A673 (cell line): Measurements from ENCODE around the gene SRXN1. TPM values are rescaled to one million over a fixed set of nuclear protein-coding genes. Genes with fewer than 3 reads are reported as not detected.

Experiments
- BruUV-seq: library from RNA; stranded (reverse); fragments of 400-500 nt; replicated peaks from 2 replicates; lab custom pipeline; 2021; lab: Mats Ljungman, UMichigan
- CTCF ChIA-PET: fragments of 300-600 bp; sonication (Branson Sonifier 250); formaldehyde crosslinking; loops from one replicate; lab custom pipeline; 2022; ENCODE audit warnings: antibody characterized with exemption; lab: Charles Lee
- POLR2A ChIA-PET: fragments of 300-600 bp; sonication (Branson Sonifier 250); formaldehyde crosslinking; loops from one replicate; lab custom pipeline; 2022; ENCODE audit warnings: antibody characterized with exemption; ENCODE audit not compliant: low non-redundant PET; lab: Charles Lee
- DNase-seq: peaks from one replicate; pipeline ENCODE4 v3.0.0-alpha.2; 2015; ENCODE audit warnings: low spot score
- H3K27ac ChIP-seq: fragments of 200-600 bp; sonication (generic); 2 replicates; pipeline ENCODE4 v1.5.1; 2016; ENCODE audit warnings: mixed run types, low read depth, mild to moderate bottlenecking, mixed read lengths, antibody characterized with exemption, low read length; ENCODE audit not compliant: poor library complexity, severe bottlenecking
- H3K27me3 ChIP-seq: fragments of 200-600 bp; sonication (generic); replicated peaks from 2 replicates; pipeline ENCODE4 v1.6.1; 2017; ENCODE audit warnings: mixed run types, low read depth, mild to moderate bottlenecking, mixed read lengths, antibody characterized with exemption, low read length; ENCODE audit not compliant: insufficient read depth, poor library complexity
- H3K36me3 ChIP-seq: fragments of 200-600 bp; sonication (generic); 2 replicates; pipeline ENCODE4 v1.6.1; 2016; ENCODE audit warnings: mixed run types, mild to moderate bottlenecking, mixed read lengths, antibody characterized with exemption, low read length; ENCODE audit not compliant: insufficient read depth, poor library complexity, severe bottlenecking
- H3K4me1 ChIP-seq: fragments of 200-600 bp; sonication (generic); 2 replicates; pipeline ENCODE4 v1.6.1; 2017; ENCODE audit warnings: mixed run types, mild to moderate bottlenecking, mixed read lengths, antibody characterized with exemption, low read length; ENCODE audit not compliant: insufficient read depth, poor library complexity, severe bottlenecking
- H3K4me3 ChIP-seq: fragments of 200-600 bp; sonication (generic); 2 replicates; pipeline ENCODE4 v1.5.1; 2016; ENCODE audit warnings: low read depth, mixed run types, mild to moderate bottlenecking, mixed read lengths, low read length; ENCODE audit not compliant: poor library complexity, severe bottlenecking
- H3K9me3 ChIP-seq: fragments of 200-600 bp; sonication (generic); 2 replicates; pipeline ENCODE4 v1.6.1; 2016; ENCODE audit warnings: mixed run types, low read depth, mild to moderate bottlenecking, mixed read lengths, antibody characterized with exemption, low read length; ENCODE audit not compliant: poor library complexity, severe bottlenecking
- EZH2 ChIP-seq: fragments of 200-600 bp; sonication (generic); IDR thresholded peaks from 2 replicates; pipeline ENCODE4 v1.6.1; 2017; ENCODE audit warnings: borderline replicate concordance, low read depth, mild to moderate bottlenecking, mixed read lengths, antibody characterized with exemption, low read length; ENCODE audit not compliant: poor library complexity, severe bottlenecking
- intact Hi-C: fragments of 100-400 bp; cut with micrococcal nuclease; formaldehyde crosslinking; loops from one replicate; pipeline ENCODE4 v1.10.0; 2022; ENCODE audit not compliant: unreplicated experiment
- total RNA-seq: library from RNA; stranded (reverse); gene quantifications from 2 replicates; pipeline ENCODE4 v1.2.3, GENCODE V29; 2021
- TF ChIP-seq, protein P1 (sequence below): fragments of 300-800, 200-600 bp; sonication (generic); conservative IDR thresholded peaks from 2 replicates; pipeline ENCODE4 v1.5.1; 2017; ENCODE audit warnings: low read depth, mild to moderate bottlenecking, antibody characterized with exemption, low read length, moderate library complexity, mixed read lengths

The SRXN1 gene
- total RNA-seq, 1 experiment from 2014 or later = 11.5 TPM

DNA sequence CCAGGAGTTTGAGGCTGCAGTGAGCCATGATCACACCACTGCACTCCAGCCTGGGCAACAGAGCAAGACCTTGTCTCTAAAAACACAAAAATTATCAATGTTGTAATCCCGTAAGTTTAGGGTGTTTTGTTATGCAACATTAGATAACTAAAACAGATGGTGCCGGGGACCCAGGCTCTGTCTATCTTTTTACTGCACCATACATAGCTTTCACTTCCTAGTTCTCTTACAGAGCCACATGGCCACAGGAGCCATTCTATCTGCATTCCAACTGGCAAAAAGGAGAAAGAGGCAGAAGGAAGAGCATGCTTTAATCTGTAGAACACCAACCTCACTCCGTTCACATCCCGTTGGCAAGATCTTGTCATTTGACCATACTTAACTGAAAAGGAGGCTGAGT is 37.5 kb downstream of the SRXN1 start:
- POLR2A ChIA-PET = no interaction called here
- CTCF ChIA-PET = no interaction called here
- DNase-seq = no peak
- H3K4me3 ChIP-seq = no peak overlapping the region
- H3K9me3 ChIP-seq = no peaks in the 10 kb centered on the region
- H3K27me3 ChIP-seq = peaks cover 58% of the 10 kb centered on the region
- peaks cover 6% of the 10 kb centered on the region for H3K4me1 ChIP-seq
- TF ChIP-seq, protein P1, sequence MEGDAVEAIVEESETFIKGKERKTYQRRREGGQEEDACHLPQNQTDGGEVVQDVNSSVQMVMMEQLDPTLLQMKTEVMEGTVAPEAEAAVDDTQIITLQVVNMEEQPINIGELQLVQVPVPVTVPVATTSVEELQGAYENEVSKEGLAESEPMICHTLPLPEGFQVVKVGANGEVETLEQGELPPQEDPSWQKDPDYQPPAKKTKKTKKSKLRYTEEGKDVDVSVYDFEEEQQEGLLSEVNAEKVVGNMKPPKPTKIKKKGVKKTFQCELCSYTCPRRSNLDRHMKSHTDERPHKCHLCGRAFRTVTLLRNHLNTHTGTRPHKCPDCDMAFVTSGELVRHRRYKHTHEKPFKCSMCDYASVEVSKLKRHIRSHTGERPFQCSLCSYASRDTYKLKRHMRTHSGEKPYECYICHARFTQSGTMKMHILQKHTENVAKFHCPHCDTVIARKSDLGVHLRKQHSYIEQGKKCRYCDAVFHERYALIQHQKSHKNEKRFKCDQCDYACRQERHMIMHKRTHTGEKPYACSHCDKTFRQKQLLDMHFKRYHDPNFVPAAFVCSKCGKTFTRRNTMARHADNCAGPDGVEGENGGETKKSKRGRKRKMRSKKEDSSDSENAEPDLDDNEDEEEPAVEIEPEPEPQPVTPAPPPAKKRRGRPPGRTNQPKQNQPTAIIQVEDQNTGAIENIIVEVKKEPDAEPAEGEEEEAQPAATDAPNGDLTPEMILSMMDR = no peak
- TF ChIP-seq EZH2 = no peak
- no peaks in the 10 kb centered on the region for H3K36me3 ChIP-seq
- intact Hi-C loops = no loop called here
- BruUV-seq = no TSS peak
- no peak overlapping the region for H3K27ac ChIP-seq

DNA sequence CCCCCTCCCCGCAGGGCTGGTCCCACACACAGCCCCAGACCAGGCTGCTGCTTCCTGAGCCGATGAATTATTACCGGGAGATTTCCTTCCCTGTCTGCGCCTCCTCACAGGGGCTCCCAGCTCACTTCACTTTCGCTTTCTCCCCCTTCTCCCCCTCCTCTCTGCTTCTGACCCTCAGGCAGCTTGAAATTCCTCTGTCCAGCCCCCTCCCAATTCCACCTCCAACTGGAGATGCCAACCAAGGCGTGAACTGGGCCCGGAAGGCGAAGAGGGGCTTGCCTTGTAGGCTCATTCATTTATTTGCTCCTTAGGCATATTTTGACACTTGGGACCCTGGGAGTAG is 41.2 kb downstream of the SRXN1 start:
- intact Hi-C loops = no loop called here
- DNase-seq = no peak
- CTCF ChIA-PET = no interaction called here
- no peaks in the 10 kb centered on the region for H3K9me3 ChIP-seq
- H3K36me3 ChIP-seq = no peaks in the 10 kb centered on the region
- TF ChIP-seq, protein P1 = no peak
- TF ChIP-seq EZH2 = no peak
- H3K4me1 ChIP-seq = peaks cover 6% of the 10 kb centered on the region
- POLR2A ChIA-PET = no interaction called here
- BruUV-seq = no TSS peak
- H3K27me3 ChIP-seq = peaks cover 71% of the 10 kb centered on the region
- H3K4me3 ChIP-seq = no peak overlapping the region
- no peak overlapping the region for H3K27ac ChIP-seq

DNA sequence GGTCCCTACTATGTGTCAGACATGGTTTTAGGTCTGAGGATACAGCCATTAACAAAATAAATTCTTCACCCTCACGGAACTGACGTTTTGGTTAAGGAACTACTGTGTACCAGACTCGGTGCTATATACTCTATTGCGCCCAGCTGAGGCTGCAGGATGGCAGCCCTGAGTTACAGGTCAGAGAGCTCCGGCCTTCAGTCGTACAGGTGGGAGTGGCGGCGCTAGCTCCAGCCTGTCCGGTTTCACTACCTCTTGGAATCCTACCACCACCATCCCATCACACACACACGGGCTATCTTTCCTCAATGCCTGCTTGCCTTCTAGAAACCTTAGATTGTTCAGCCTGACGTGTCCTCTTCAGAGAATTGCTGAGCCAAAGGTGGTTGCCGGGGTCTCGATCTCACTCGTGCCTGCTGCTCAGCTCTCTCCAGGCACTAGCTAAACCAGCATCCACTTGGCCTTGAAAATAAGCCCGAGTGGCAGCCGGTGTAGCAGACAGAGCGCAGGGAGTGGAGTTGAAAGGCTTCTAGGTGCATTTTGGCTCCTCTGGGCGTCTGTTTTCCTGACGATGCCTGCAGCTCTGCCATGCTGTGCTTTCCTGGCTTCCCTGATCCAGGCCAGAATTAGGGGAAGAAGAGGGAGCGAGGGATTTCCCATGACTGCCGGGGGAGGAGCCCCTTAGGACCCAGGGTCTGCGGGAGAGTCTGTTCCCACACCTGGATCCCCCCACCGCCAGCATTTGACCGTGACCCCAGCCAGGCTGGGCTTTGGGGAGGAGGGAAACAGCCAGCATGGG is 41.8 kb downstream of the SRXN1 start:
- ChIA-PET CTCF (interaction anchor here (1.5 kb wide), 1 partner anchor 33 kb away, joined by 3 read pairs; no protein-coding TSS in a partner anchor), POLR2A (no interaction called here)
- TF ChIP-seq, protein P1 = no peak
- no peak for TF ChIP-seq EZH2
- DNase-seq = no peak
- Histone ChIP-seq H3K27ac (no peak overlapping the region), H3K9me3 (no peaks in the 10 kb centered on the region), H3K36me3 (no peaks in the 10 kb centered on the region), H3K4me1 (peaks cover 6% of the 10 kb centered on the region), H3K27me3 (peaks cover 71% of the 10 kb centered on the region), H3K4me3 (no peak overlapping the region)
- BruUV-seq = no TSS peak
- intact Hi-C loops = no loop called here
